ENCODE data around the gene CLDN5.

DNA sequence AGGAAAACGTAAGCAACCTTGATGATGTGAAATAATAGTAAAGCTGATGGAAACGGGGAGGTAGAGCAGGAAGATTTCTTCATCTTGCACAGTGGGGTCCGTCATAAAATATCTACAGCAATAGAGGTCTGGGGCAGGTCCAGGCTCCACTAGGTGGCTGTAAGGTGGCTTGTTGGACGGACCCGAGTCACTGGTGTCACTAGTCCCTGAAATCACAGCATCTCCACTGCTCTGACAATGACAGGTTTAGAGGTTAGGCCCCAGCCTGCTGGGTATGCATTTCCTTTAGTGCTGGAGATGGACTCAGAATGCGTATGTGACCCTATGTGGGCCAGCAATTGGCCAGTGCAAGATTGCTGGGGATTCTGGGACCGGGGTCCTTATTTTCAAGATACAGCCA is 25.2 kb upstream of the CLDN5 start:
- TF ChIP-seq ARNT (IDR thresholded peaks at IDR 0.05) (no peak), FOXK2 (IDR thresholded peaks at IDR 0.05) (no peak), ELF4 (IDR thresholded peaks at IDR 0.05) (no peak), SUZ12 (IDR thresholded peaks at IDR 0.05) (no peak), FOXA1 (IDR thresholded peaks at IDR 0.05) (no peak), SP1 (IDR thresholded peaks at IDR 0.05) (no peak), CTBP1 (IDR thresholded peaks at IDR 0.05; ENCODE audit: borderline replicate concordance) (no peak), LEF1 (IDR thresholded peaks at IDR 0.05; ENCODE audit: borderline replicate concordance) (no peak), FOXM1 (IDR thresholded peaks at IDR 0.05; ENCODE audit: borderline replicate concordance) (no peak), L3MBTL2 (conservative IDR thresholded peaks at IDR 0.05) (no peak), TARDBP (IDR thresholded peaks at IDR 0.05) (no peak), NFRKB (IDR thresholded peaks at IDR 0.05) (no peak), ZNF384 (IDR thresholded peaks at IDR 0.05) (no peak)

Measured in HEK293T (cell line).